Activated T-helper 1 cell treated with anti-CD3 and anti-CD28 coated beads, Interleukin-12 subunit alpha, Interleukin-12 subunit beta, Interleukin-2, Interleukin-4 antibody, amounts not matched to agents 30 ng/mL and 10 ng/mL and 1 ng/mL, durations not matched to agents 14 hours and 24 hours and 36 hours (primary cell): Measurements from ENCODE around the gene DAAM1. TPM values are rescaled to one million over a fixed set of nuclear protein-coding genes. Genes with fewer than 3 reads are reported as not detected.

ENCODE experiments used
- DNase-seq: peaks from one replicate; pipeline ENCODE4 v3.0.0; 2021; ENCODE audit warnings: low spot score
- H3K27ac Mint-ChIP-seq: one replicate; pipeline ENCODE4 v1.8.0; 2021; ENCODE audit warnings: mild to moderate bottlenecking, mixed read lengths
- H3K27me3 Mint-ChIP-seq: one replicate; pipeline ENCODE4 v1.8.0; 2022; ENCODE audit warnings: mild to moderate bottlenecking, moderate library complexity, mixed read lengths; ENCODE audit not compliant: insufficient read depth
- H3K36me3 Mint-ChIP-seq: one replicate; pipeline ENCODE4 v1.8.0; 2021; ENCODE audit warnings: low read depth, mixed read lengths
- H3K4me1 Mint-ChIP-seq: one replicate; pipeline ENCODE4 v1.8.0; 2021; ENCODE audit warnings: low read depth, mixed read lengths
- H3K4me3 Mint-ChIP-seq: one replicate; pipeline ENCODE4 v1.8.0; 2021; ENCODE audit warnings: mild to moderate bottlenecking, moderate library complexity, mixed read lengths
- H3K9me3 Mint-ChIP-seq: one replicate; pipeline ENCODE4 v1.8.0; 2021; ENCODE audit warnings: mixed read lengths
- intact Hi-C: fragments of 100-400 bp; cut with micrococcal nuclease; formaldehyde crosslinking; loops from one replicate; pipeline ENCODE4 v1.15.1; 2024
- total RNA-seq: library from RNA; stranded (reverse); gene quantifications from 2 replicates; pipeline ENCODE4 v1.2.3, GENCODE V29; 2022

Gene DAAM1
- total RNA-seq, 1 donor from 2014 or later, result 4.2 TPM

DNA sequence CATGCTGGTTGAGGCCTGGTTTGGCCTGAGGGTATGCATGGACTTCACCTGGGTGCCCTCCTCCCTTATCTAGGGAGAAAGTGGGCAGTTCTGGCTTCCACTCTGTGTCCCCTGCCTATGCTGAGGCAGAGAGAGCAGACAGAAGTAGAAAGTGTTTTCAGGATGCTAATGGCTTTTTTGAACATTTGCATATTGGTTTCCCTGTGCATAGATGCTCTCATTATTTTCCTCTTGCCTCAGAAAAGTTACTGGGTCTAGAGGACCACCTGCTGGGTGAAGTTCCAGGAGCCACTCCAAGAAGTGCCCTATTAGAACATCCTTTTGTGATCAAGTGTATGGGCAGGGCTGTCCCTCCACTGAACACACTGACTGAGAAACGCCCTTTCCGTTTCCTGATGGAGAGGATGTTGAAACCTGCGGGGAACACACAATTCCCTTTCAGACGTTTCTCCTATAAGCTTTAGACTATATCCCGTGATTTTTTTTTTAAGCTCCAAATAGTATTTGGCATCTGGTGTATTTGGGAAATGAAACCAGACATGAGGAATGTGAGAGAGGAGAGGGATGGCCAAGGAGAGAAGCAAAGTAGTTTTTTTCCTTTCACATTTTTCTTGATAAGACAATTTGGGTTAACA lies 66.6 kb downstream of the DAAM1 start:
- Mint-ChIP-seq H3K9me3 (no peaks in the 10 kb centered on the region), H3K36me3 (no peaks in the 10 kb centered on the region), H3K27me3 (peaks cover 7% of the 10 kb centered on the region), H3K4me1 (no peaks in the 10 kb centered on the region), H3K4me3 (no peak overlapping the region), H3K27ac (no peak overlapping the region)
- intact Hi-C loops, result no loop called here
- no peak for DNase-seq

- intact Hi-C loops, result no loop called here
- H3K4me3 Mint-ChIP-seq, result no peak overlapping the region
- no peaks in the 10 kb centered on the region for H3K36me3 Mint-ChIP-seq
- no peaks in the 10 kb centered on the region for H3K4me1 Mint-ChIP-seq
- peaks cover 4% of the 10 kb centered on the region for H3K27me3 Mint-ChIP-seq
- H3K9me3 Mint-ChIP-seq, result no peaks in the 10 kb centered on the region
- H3K27ac Mint-ChIP-seq, result no peak overlapping the region
- DNase-seq, result no peak
Measured at GRCh38 chr14:59256331-59256730, 67.9 kb downstream of the DAAM1 start.

- Mint-ChIP-seq H3K27ac (no peak overlapping the region), H3K36me3 (peaks cover 10% of the 10 kb centered on the region), H3K4me1 (peaks cover 16% of the 10 kb centered on the region), H3K4me3 (no peak overlapping the region), H3K27me3 (no peaks in the 10 kb centered on the region), H3K9me3 (peaks cover 8% of the 10 kb centered on the region)
- intact Hi-C loops, result no loop called here
- no peak for DNase-seq
Measured at GRCh38 chr14:59261334-59261733, 72.9 kb downstream of the DAAM1 start.

- H3K4me1 Mint-ChIP-seq, result peaks cover 29% of the 10 kb centered on the region
- H3K27me3 Mint-ChIP-seq, result no peaks in the 10 kb centered on the region
- H3K4me3 Mint-ChIP-seq, result no peak overlapping the region
- H3K9me3 Mint-ChIP-seq, result peaks cover 8% of the 10 kb centered on the region
- intact Hi-C loops, result no loop called here
- DNase-seq, result no peak
- peaks cover 10% of the 10 kb centered on the region for H3K36me3 Mint-ChIP-seq
- no peak overlapping the region for H3K27ac Mint-ChIP-seq
Measured at GRCh38 chr14:59262717-59263454, 74.4 kb downstream of the DAAM1 start.

GRCh38 chr14:59265808-59266207 lies 77.3 kb downstream of the DAAM1 start:
- H3K27me3 Mint-ChIP-seq, result no peaks in the 10 kb centered on the region
- no peak overlapping the region for H3K27ac Mint-ChIP-seq
- peaks cover 29% of the 10 kb centered on the region for H3K4me1 Mint-ChIP-seq
- H3K36me3 Mint-ChIP-seq, result peaks cover 13% of the 10 kb centered on the region
- no peak overlapping the region for H3K4me3 Mint-ChIP-seq
- intact Hi-C loops, result no loop called here
- peaks cover 8% of the 10 kb centered on the region for H3K9me3 Mint-ChIP-seq
- DNase-seq, result no peak

DNA sequence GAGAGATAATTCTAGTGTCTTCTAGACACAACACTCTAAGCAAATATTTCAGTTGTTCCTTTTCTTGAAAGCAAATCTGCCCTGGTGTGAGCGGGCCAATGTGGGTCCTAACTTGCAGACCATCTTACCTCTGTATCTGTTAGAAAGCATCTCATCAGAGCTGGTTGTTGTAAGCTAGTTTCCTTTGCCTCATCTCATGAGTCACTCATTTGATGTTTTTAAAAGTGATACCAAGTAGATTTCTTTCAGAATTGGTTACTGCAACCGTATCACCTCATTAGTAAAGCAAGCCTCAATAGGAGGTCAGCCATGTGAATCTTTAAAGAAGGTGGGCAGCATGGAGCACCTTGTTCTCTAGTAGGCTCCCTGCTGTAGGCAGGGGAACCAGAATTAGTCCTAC lies 78.6 kb downstream of the DAAM1 start:
- H3K27ac Mint-ChIP-seq, result peak overlapping the region; percentile 11
- H3K27me3 Mint-ChIP-seq, result no peaks in the 10 kb centered on the region
- peaks cover 13% of the 10 kb centered on the region for H3K36me3 Mint-ChIP-seq
- H3K9me3 Mint-ChIP-seq, result peaks cover 8% of the 10 kb centered on the region
- intact Hi-C loops, result loop anchor here (1.0 kb wide), 1 partner anchor 8 kb away; no protein-coding TSS in a partner anchor
- no peak for DNase-seq
- peaks cover 29% of the 10 kb centered on the region for H3K4me1 Mint-ChIP-seq
- no peak overlapping the region for H3K4me3 Mint-ChIP-seq

- intact Hi-C loops, result no loop called here
- peaks cover 24% of the 10 kb centered on the region for H3K4me1 Mint-ChIP-seq
Measured at GRCh38 chr14:59268011-59268410, 79.5 kb downstream of the DAAM1 start.

GRCh38 chr14:59268858-59269257 lies 80.4 kb downstream of the DAAM1 start:
- H3K4me1 Mint-ChIP-seq, result peaks cover 23% of the 10 kb centered on the region
- DNase-seq, result no peak
- H3K36me3 Mint-ChIP-seq, result peaks cover 13% of the 10 kb centered on the region
- H3K4me3 Mint-ChIP-seq, result no peak overlapping the region
- H3K9me3 Mint-ChIP-seq, result peaks cover 8% of the 10 kb centered on the region
- no peaks in the 10 kb centered on the region for H3K27me3 Mint-ChIP-seq
- no peak overlapping the region for H3K27ac Mint-ChIP-seq
- intact Hi-C loops, result no loop called here

More at GRCh38 chr14:59268011-59268410, 79.5 kb downstream of the DAAM1 start:
- Mint-ChIP-seq H3K27me3 (no peaks in the 10 kb centered on the region), H3K4me3 (no peak overlapping the region), H3K27ac (no peak overlapping the region), H3K9me3 (peaks cover 8% of the 10 kb centered on the region), H3K36me3 (peaks cover 13% of the 10 kb centered on the region)
- no peak for DNase-seq

GRCh38 chr14:59269466-59269865 lies 81.0 kb downstream of the DAAM1 start:
- Mint-ChIP-seq H3K4me1 (peaks cover 23% of the 10 kb centered on the region), H3K4me3 (no peak overlapping the region), H3K9me3 (peaks cover 8% of the 10 kb centered on the region), H3K27me3 (no peaks in the 10 kb centered on the region), H3K27ac (no peak overlapping the region), H3K36me3 (peaks cover 13% of the 10 kb centered on the region)
- no peak for DNase-seq
- intact Hi-C loops, result no loop called here

- no peak overlapping the region for H3K4me3 Mint-ChIP-seq
- intact Hi-C loops, result no loop called here
Measured at GRCh38 chr14:59271256-59271655, 82.8 kb downstream of the DAAM1 start.

DNA sequence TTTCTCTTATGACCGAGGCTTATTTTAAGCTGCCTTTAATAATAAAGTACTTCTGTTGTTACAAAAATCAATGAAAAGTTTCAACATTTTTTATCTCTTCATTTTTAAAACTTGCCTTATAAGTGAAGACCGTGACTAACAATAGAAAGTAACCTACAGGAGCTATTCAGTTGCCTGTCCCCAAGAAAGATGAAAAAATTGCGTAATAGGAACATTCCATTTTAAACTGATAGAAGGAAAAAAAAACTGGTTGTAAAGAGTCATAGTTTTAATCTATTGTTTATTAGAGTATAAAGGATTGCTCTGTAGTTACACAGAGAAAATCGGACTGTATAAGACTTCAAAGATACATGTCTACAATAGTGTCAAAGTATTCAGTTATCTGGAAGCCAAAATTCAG lies 83.3 kb downstream of the DAAM1 start:
- peaks cover 4% of the 10 kb centered on the region for H3K36me3 Mint-ChIP-seq
- H3K4me1 Mint-ChIP-seq, result peaks cover 34% of the 10 kb centered on the region
- intact Hi-C loops, result no loop called here
- DNase-seq, result no peak
- H3K9me3 Mint-ChIP-seq, result no peaks in the 10 kb centered on the region
- no peak overlapping the region for H3K27ac Mint-ChIP-seq
- no peaks in the 10 kb centered on the region for H3K27me3 Mint-ChIP-seq
- no peak overlapping the region for H3K4me3 Mint-ChIP-seq

More at GRCh38 chr14:59271256-59271655, 82.8 kb downstream of the DAAM1 start:
- DNase-seq, result no peak
- no peaks in the 10 kb centered on the region for H3K27me3 Mint-ChIP-seq
- peaks cover 31% of the 10 kb centered on the region for H3K4me1 Mint-ChIP-seq
- H3K27ac Mint-ChIP-seq, result no peak overlapping the region
- no peaks in the 10 kb centered on the region for H3K9me3 Mint-ChIP-seq
- H3K36me3 Mint-ChIP-seq, result peaks cover 4% of the 10 kb centered on the region

GRCh38 chr14:59272633-59273032 lies 84.2 kb downstream of the DAAM1 start:
- peaks cover 25% of the 10 kb centered on the region for H3K4me1 Mint-ChIP-seq
- no peak for DNase-seq
- H3K9me3 Mint-ChIP-seq, result no peaks in the 10 kb centered on the region
- no peak overlapping the region for H3K27ac Mint-ChIP-seq
- no peaks in the 10 kb centered on the region for H3K27me3 Mint-ChIP-seq
- intact Hi-C loops, result no loop called here
- peaks cover 4% of the 10 kb centered on the region for H3K36me3 Mint-ChIP-seq
- H3K4me3 Mint-ChIP-seq, result no peak overlapping the region

DNA sequence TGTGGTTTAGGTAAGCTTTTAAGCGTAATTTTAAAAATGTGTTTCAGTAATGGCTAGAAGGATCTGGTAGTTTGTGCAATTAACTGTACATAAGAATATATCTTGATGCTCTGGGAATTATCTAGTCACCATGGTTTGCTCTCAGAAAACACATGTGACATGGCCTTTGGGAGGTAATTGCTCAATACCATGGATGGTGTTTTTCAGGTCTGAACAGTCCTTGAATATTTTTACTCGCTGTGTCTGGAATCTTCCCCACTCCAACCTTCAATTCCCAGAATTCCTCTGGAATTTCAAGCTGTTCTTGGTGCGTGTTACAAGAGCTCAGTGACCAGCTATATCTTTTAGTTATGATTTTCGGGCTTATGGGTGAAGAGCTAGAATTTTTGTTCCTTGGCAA lies 85.3 kb downstream of the DAAM1 start:
- no peak overlapping the region for H3K4me3 Mint-ChIP-seq
- no peaks in the 10 kb centered on the region for H3K27me3 Mint-ChIP-seq
- peaks cover 2% of the 10 kb centered on the region for H3K36me3 Mint-ChIP-seq
- H3K27ac Mint-ChIP-seq, result no peak overlapping the region
- no peaks in the 10 kb centered on the region for H3K9me3 Mint-ChIP-seq
- intact Hi-C loops, result loop anchor here (2.0 kb wide), 2 partner anchors 27 to 85 kb away; partner anchors contain the start of gene DAAM1
- no peak for DNase-seq
- peaks cover 23% of the 10 kb centered on the region for H3K4me1 Mint-ChIP-seq
